Right ventricle myocardium superior (tissue), 1 donor: ENCODE results near the gene KIF24. TPM values are rescaled to one million over a fixed set of nuclear protein-coding genes. Genes with fewer than 3 reads are reported as not detected.

Experiments
- ATAC-seq: fragments of 200-7000 bp; cut with Tn5 transposase; one replicate; pipeline ENCODE4 v1.9.1; 2020; ENCODE audit warnings: mild to moderate bottlenecking; ENCODE audit not compliant: poor library complexity
- DNase-seq: peaks from one replicate; pipeline ENCODE4 v3.0.0-alpha.2; 2020
- intact Hi-C: fragments of 100-400 bp; cut with DNase I; formaldehyde crosslinking; loops from one replicate; pipeline ENCODE4 v1.11.2; 2022
- total RNA-seq: library from RNA; stranded (reverse); fragmentation: NEBNext Ultra II Directional; extraction: Animal tissue kit (Norgen Biotek cat#: 25700); gene quantifications from one replicate; pipeline ENCODE4 v1.2.1, GENCODE V29; 2021
- donor health status: DM: no; HTN: yes; CAD: no; lungs with severe emphysema.

The KIF24 gene
- total RNA-seq, 1 donor from 2014 or later: 0.56 TPM

GRCh38 chr9:34291423-34291822 lies 37.6 kb downstream of the KIF24 start:
- intact Hi-C loops: no loop called here
- no peak for ATAC-seq
- no peak for DNase-seq

GRCh38 chr9:34291023-34291422 lies 38.0 kb downstream of the KIF24 start:
- intact Hi-C loops: no loop called here
- DNase-seq: no peak
- ATAC-seq: no peak

GRCh38 chr9:34289159-34289558 lies 39.9 kb downstream of the KIF24 start:
- ATAC-seq: no peak
- intact Hi-C loops: no loop called here
- no peak for DNase-seq

GRCh38 chr9:34282096-34282495 lies 47.0 kb downstream of the KIF24 start:
- ATAC-seq: no peak
- intact Hi-C loops: no loop called here
- no peak for DNase-seq

- DNase-seq: no peak
- intact Hi-C loops: no loop called here
- ATAC-seq: no peak
These were observed 49.7 kb downstream of the KIF24 start for GRCh38 chr9:34279411-34279810.

Other genes with a start within 250 kb of the KIF24 start
- gene DCAF12, start 202.6 kb downstream of the KIF24 start, total RNA-seq: 14.8 TPM
- gene UBAP1, start 150.2 kb downstream of the KIF24 start, total RNA-seq: 44.0 TPM
- 17.7 TPM for gene NUDT2, start 301 bp upstream of the KIF24 start, total RNA-seq
- 8.1 TPM for gene MYORG, start 47.6 kb upstream of the KIF24 start, total RNA-seq
- gene FAM219A, start 129.3 kb upstream of the KIF24 start, total RNA-seq: 20.6 TPM
- gene DNAI1, start 129.5 kb upstream of the KIF24 start, total RNA-seq: not detected
- gene ENHO, start 193.7 kb upstream of the KIF24 start, total RNA-seq: 0.48 TPM